ENCODE measurements around the gene LARGE1. TPM values are rescaled to one million over a fixed set of nuclear protein-coding genes. Genes with fewer than 3 reads are reported as not detected.

Gene LARGE1
- total and polyA plus RNA-seq, 2 of the 8 experiments (the other 6 are each of a cell fraction or from before 2014, with no cell fraction given): 43.7 to 83.0 TPM

DNA sequence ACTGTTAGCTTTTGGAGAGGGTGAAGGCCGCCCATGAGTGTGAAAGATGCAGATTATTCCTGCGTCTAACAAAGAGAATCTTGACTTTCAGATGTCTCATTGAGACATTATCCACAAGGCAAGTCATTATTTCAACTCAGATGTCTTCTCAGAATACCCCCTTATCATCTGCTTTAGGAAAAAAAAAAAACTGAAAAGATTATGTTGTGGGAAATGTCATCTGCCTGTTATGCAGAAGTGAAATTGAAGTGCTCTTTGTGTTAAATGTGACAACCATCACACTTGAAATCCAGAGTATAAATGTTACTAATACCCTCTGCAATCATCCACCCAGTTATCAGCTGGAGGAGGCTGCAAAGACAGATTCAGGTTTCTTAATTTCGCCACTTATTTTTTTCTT lies 239.6 kb downstream of the LARGE1 start (continued):
- TF ChIP-seq TAF7 (optimal IDR thresholded peaks at IDR 0.05; ENCODE audit: borderline replicate concordance, low read depth, low read length) (no peak), KDM5A (IDR thresholded peaks at IDR 0.05; ENCODE audit: low read length) (no peak), MAFK (IDR thresholded peaks at IDR 0.05; ENCODE audit: low read depth, low read length) (no peak), SP1 (IDR thresholded peaks at IDR 0.05; ENCODE audit: low read depth, low read length) (no peak), NANOG (IDR thresholded peaks at IDR 0.05; ENCODE audit: insufficient read depth, low read depth, low read length, poor library complexity, severe bottlenecking) (no peak)
- TF ChIP-seq, protein P1, sequence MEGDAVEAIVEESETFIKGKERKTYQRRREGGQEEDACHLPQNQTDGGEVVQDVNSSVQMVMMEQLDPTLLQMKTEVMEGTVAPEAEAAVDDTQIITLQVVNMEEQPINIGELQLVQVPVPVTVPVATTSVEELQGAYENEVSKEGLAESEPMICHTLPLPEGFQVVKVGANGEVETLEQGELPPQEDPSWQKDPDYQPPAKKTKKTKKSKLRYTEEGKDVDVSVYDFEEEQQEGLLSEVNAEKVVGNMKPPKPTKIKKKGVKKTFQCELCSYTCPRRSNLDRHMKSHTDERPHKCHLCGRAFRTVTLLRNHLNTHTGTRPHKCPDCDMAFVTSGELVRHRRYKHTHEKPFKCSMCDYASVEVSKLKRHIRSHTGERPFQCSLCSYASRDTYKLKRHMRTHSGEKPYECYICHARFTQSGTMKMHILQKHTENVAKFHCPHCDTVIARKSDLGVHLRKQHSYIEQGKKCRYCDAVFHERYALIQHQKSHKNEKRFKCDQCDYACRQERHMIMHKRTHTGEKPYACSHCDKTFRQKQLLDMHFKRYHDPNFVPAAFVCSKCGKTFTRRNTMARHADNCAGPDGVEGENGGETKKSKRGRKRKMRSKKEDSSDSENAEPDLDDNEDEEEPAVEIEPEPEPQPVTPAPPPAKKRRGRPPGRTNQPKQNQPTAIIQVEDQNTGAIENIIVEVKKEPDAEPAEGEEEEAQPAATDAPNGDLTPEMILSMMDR (IDR thresholded peaks at IDR 0.05; ENCODE audit: control extremely low read depth in 1 of 3, insufficient read depth in 1 of 3, low read depth in 1 of 3, low read length in 3 of 3): no peak
